GM21717 (cell line): ENCODE measurements around the gene ISLR.

Experiments used
- ATAC-seq: cut with Tn5 transposase; IDR thresholded peaks from one replicate; pipeline ENCODE4 v1.9.1; 2021; ENCODE audit warnings: mild to moderate bottlenecking, moderate library complexity; ENCODE audit not compliant: unreplicated experiment

The ISLR gene

GRCh38 chr15:74192751-74193150, 19.2 kb downstream of the ISLR start:
- ATAC-seq, result no peak

- ATAC-seq, result no peak
Measured at GRCh38 chr15:74193299-74193718, 19.8 kb downstream of the ISLR start.

GRCh38 chr15:74193905-74194304, 20.4 kb downstream of the ISLR start:
- no peak for ATAC-seq

- ATAC-seq, result no peak
Measured at GRCh38 chr15:74194572-74195559, 21.4 kb downstream of the ISLR start.

- ATAC-seq, result no peak
Measured at GRCh38 chr15:74196175-74196574, 22.7 kb downstream of the ISLR start.

GRCh38 chr15:74197176-74197965, 23.9 kb downstream of the ISLR start:
- no peak for ATAC-seq

- no peak for ATAC-seq
Measured at GRCh38 chr15:74199297-74199652, 25.8 kb downstream of the ISLR start.

- ATAC-seq, result no peak
Measured at GRCh38 chr15:74200412-74200815, 26.9 kb downstream of the ISLR start.

GRCh38 chr15:74200871-74201419, 27.4 kb downstream of the ISLR start:
- ATAC-seq, result no peak

GRCh38 chr15:74201710-74202420, 28.4 kb downstream of the ISLR start:
- ATAC-seq, result no peak

GRCh38 chr15:74202452-74203401, 29.2 kb downstream of the ISLR start, which contains the start of gene STRA6:
TSS of gene STRA6 (minus strand) at chr15:74202787. CDS start at chr15:74202267, 520 bp downstream.
- ATAC-seq, result no peak

- no peak for ATAC-seq
Measured at GRCh38 chr15:74203914-74204431, 30.5 kb downstream of the ISLR start.

- ATAC-seq, result no peak
Measured at GRCh38 chr15:74205582-74205947, 32.1 kb downstream of the ISLR start.

GRCh38 chr15:74206801-74207281, 33.3 kb downstream of the ISLR start:
- ATAC-seq, result no peak

GRCh38 chr15:74207652-74208440, 34.3 kb downstream of the ISLR start:
- ATAC-seq, result no peak

GRCh38 chr15:74208496-74208895, 35.0 kb downstream of the ISLR start:
- ATAC-seq, result no peak

GRCh38 chr15:74208901-74209559, 35.5 kb downstream of the ISLR start:
- no peak for ATAC-seq

- ATAC-seq, result no peak
Measured at GRCh38 chr15:74209560-74209958, 36.0 kb downstream of the ISLR start.
